Measurements from ENCODE around the gene CLEC4A.

GRCh38 chr12:8127138-8127537 is 3.7 kb downstream of the CLEC4A start:
- TF ChIP-seq EZH2 (IDR thresholded peaks at IDR 0.05), result no peak
- no peak for TF ChIP-seq POLR2AphosphoS5 (IDR thresholded peaks at IDR 0.05; ENCODE audit: borderline replicate concordance, low read depth, low read length)
